AG10803 (cell line): ENCODE results near the gene SIRPG.

Source experiments
- DNase-seq: peaks from one replicate; pipeline ENCODE4 v3.0.0; 2010; ENCODE audit warnings: low read depth
- H3K4me3 ChIP-seq: 2 replicates; pipeline ENCODE4 v1.5.1; 2011; ENCODE audit warnings: mild to moderate bottlenecking, low read length, control low read depth
- CTCF ChIP-seq: conservative IDR thresholded peaks from 2 replicates; pipeline ENCODE4 v1.5.1; 2011; ENCODE audit warnings: mild to moderate bottlenecking, low read length, control low read depth, inconsistent platforms

The SIRPG gene

GRCh38 chr20:1685304-1686052, 27.9 kb upstream of the SIRPG start:
- DNase-seq = no peak
- no peak for TF ChIP-seq CTCF
- no peak overlapping the region for H3K4me3 ChIP-seq

GRCh38 chr20:1684872-1685271, 27.3 kb upstream of the SIRPG start:
- no peak for TF ChIP-seq CTCF
- DNase-seq = no peak
- no peak overlapping the region for H3K4me3 ChIP-seq

- TF ChIP-seq CTCF = no peak
- no peak for DNase-seq
- no peak overlapping the region for H3K4me3 ChIP-seq
These were observed 19.1 kb upstream of the SIRPG start for GRCh38 chr20:1676650-1677049.

GRCh38 chr20:1674990-1675780, 17.6 kb upstream of the SIRPG start:
- no peak for TF ChIP-seq CTCF
- no peak for DNase-seq
- H3K4me3 ChIP-seq = no peak overlapping the region

GRCh38 chr20:1674361-1674760, 16.8 kb upstream of the SIRPG start:
- H3K4me3 ChIP-seq = no peak overlapping the region
- DNase-seq = no peak
- no peak for TF ChIP-seq CTCF

- no peak for TF ChIP-seq CTCF
- DNase-seq = no peak
- H3K4me3 ChIP-seq = no peak overlapping the region
These were observed 15.8 kb upstream of the SIRPG start for GRCh38 chr20:1673424-1673823.

- no peak overlapping the region for H3K4me3 ChIP-seq
- no peak for TF ChIP-seq CTCF
- no peak for DNase-seq
These were observed 15.1 kb upstream of the SIRPG start for GRCh38 chr20:1672728-1673127.
